Stimulated activated CD4-positive, alpha-beta T cell treated with anti-CD3 and anti-CD28 coated beads, TNF-alpha, amount 100 ng/mL, for 4 hours (primary cell): Measurements from ENCODE around the gene AKAP17A.
"Not testable (repeated sequence)": the region's sequence is repeated elsewhere in the genome, so short reads cannot be mapped to it uniquely, and the experiment has no call there.

Source experiments
- DNase-seq, 3 experiments: peaks; one replicate each; pipeline ENCODE4 v3.0.0-alpha.2; 2020; ENCODE audit warnings: low read depth in 3 of 3

Gene AKAP17A, protein sequence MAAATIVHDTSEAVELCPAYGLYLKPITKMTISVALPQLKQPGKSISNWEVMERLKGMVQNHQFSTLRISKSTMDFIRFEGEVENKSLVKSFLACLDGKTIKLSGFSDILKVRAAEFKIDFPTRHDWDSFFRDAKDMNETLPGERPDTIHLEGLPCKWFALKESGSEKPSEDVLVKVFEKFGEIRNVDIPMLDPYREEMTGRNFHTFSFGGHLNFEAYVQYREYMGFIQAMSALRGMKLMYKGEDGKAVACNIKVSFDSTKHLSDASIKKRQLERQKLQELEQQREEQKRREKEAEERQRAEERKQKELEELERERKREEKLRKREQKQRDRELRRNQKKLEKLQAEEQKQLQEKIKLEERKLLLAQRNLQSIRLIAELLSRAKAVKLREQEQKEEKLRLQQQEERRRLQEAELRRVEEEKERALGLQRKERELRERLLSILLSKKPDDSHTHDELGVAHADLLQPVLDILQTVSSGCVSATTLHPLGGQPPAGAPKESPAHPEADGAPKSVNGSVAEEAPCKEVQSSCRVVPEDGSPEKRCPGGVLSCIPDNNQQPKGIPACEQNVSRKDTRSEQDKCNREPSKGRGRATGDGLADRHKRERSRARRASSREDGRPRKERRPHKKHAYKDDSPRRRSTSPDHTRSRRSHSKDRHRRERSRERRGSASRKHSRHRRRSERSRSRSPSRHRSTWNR

DNA sequence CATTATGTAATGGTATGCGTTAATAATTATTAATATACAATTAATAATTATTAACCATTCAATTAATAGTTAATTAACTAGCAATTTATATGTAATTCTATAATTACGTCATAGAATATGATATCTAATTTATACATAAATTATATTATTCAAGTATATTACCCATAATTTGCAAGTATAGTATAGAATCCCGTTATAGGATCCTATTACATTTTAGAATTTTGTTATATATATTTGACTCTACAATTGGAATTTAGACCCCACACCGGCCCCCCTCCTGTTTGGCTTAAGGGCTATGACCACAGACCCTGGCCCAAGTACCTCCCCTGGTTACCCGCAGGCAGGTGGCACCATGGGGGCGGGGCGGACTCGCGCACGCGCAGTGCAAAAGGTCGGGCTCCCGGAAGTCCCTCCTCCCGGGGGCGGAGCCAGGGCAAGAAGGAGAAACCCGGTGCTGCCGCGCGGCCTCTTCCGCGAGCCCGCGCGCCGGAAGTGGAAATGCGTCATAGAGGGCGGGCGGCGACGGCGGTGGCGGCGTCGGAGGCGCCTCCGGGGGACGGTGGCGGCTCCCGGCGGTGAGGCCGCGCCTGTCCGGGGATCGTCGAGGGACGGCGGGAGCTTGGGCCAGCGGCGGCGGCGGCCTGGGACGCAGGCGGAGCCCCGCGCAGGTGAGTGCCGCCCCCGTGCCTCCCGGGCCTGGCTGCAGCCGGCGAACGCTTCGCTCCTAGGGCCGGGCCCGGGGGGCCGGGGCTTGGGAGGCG is at the start of gene AKAP17A:
Gene AKAP17A, plus strand, starts transcription at position 503 of the 761 bp plus-strand sequence. CDS start 1,859 bp downstream, outside the sequence.
- peak; percentile 97 to 99 (median 98) for DNase-seq

DNA sequence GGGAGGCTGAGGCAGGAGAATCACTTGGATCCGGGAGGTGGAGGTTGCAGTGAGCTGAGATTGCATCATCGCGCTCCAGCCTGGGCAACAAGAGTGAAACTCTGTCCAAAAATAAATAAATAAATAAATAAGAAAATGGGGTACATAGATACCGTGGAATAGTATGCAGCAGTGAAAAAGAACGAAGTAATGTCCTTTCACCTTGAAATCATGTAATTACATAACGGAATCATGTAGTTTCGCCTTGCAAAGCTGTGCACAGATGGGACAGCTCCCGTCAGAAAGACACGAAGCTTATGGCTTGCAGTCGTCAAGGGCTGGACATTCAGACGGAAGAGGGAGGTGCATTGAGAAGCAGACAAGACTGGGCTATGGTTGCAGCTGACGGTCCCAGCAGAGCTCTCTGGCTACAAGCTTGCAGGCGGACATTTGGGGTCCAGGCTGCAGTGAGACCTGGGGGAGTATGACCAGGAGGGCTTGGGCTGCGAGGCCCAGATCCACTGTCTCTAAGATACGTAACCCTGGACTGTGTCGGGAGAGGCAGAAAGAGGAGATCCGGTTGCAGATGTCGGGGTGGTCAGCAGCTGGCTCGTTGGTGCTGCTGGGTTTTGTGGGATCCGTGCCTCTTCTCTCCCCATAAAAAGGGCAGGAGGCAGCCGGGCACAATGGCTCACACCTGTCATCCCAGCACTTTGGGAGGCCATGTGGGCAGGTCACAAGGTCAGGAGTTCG is 48.2 kb upstream of the AKAP17A start:
- no peak for DNase-seq

DNA sequence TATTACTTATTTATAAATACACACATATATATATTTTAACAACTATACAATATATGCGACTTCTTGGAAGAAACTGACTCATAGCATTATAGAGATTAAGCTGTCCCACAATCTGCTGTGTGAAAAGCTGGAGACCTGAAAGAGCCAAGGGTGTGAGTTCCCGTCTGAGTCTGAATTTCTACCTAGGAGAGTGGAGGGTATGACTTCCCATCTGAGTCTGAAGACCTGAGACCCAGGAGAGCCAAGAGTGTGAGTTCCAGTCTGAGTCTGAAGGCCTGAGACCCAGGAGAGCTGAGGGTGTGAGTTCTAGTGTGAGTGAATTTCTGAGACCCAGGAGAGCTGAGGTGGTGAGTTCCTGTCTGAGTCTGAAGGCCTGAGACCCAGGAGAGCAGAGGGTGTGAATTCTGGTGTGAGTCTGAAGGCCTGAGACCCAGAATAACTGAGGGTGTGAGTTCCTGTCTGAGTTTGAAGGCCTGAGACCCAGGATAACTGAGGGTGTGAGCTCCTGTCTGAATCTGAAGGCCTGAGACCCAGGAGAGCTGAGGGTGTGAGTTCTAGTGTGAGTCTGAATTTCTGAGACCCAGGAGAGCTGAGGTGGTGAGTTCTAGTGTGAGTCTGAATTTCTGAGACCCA is 45.5 kb upstream of the AKAP17A start:
- DNase-seq = no peak

DNA sequence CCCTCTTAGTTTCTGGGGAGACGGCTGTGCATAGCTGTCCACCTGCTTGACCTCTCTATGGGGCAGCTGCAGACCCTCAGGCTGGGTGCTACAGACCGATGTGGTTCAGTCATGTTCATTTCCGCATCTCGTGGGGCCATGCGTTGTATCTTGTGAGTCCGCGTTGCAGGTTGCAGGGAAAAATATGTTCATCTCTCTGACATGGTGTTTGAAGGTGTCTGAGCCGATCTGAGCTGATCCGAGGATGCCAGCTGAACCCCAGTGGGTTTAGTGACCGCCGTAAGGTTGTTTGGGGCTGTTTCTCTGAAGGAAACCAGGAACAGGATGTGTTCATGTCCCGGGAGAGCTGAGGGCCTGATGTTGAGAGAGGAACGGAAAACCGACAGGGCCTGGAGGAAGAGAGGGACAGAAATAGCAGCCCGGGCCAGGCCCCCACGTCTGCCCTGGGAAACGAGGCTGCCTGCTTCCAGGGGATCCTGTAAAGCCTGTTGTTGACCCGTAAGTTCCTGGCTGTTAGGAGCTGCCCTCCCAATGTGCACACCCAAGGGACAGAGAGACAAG is 44.6 kb upstream of the AKAP17A start:
- no peak for DNase-seq

DNA sequence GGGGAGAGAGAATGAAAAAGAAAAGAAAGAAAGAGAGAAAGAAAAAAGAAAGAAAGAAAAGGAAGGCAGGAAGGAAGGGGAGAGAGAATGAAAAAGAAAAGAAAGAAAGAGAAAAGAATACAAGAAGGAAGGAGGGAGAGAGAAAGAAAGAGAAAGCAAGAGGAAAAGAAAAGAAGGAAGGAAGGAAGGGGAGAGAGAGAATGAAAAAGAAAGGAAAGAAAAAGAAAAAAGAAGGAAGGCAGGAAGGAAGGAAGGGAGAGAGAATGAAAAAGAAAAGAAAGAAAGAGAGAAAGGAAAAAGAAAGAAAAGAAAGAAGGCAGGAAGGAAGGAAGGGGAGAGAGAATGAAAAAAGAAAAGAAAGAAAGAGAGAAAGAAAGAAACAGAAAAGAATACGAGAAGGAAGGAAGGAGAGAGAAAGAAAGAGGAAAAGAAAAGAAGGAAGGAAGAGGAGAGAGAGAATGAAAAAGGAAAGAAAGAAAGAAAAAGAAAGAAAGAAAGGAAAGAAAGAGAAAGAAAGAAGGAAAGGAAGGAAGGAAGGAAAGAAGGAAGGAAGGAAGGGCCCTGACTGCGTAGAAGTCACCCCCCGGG is 39.4 kb upstream of the AKAP17A start:
- no peak for DNase-seq

DNA sequence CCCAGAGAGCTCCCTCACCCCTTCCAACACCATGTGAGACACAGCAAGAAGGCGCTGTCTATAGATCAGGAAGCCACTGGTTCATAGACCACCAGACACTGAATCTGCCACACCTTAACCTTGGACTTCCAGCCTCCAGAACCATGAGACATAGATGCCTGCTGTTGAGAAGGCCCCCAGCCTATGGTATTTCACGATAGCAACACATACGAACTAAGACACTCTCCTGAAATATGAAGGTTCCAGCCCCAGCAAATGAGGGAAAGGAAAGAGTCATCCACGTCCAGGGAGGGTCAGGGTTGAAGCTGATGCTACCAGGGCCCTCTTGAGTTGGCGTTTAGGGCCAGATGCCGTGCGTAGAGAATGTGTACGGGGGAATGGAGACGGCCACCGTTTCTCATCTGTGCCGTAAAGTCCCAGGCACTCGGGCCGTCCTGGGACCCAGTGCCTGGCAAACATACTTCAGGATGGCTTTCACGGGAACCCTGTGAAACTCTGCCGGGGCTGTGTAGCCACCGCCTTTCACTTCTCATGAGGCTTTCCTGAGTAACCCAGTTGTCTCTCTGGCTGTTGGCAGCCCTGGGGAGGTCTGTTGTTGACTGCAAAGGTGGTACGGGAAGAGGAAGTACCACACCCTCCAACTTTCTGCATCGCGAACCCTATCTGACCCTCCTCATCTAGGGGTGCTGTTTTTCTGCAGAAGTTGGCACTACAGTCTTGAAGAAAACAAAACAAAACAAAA is 36.8 kb upstream of the AKAP17A start:
- no peak for DNase-seq

DNA sequence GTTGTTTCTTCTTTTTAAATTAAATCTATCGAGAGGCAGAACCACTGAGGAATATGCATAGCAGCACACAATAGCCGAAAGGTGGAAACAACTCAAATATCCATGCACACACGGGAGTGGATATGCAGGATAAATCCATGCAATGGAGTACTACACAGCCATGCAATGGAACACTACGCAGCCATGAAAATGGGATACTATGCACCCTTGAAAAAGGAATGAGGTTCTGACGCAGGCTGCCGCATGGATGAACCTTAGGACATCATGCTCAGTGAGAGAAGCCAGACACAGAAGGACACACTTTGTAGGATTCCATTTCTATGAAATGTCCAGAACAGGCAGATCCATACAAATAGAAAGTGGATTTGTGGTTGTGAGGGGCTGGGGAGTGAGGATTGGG is 36.0 kb upstream of the AKAP17A start:
- no peak for DNase-seq

DNA sequence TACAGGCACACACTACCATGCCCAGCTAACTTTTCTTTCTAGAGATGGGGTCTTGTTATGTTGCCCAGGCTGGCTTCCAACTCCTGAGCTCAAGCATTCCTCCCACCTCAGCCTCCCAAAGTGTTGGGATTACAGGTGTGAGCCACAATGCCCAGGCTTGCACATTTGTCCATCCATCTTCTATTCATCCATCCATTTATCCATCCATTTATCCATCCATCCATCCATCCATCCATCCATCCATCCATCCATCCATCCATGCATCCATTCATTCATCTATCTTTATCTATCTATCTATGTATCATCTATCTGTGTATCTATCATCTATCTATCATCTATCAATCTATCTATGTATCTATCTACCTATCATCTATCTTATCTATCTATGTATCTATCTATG is 34.0 kb upstream of the AKAP17A start:
- DNase-seq = not testable (repeated sequence)

DNA sequence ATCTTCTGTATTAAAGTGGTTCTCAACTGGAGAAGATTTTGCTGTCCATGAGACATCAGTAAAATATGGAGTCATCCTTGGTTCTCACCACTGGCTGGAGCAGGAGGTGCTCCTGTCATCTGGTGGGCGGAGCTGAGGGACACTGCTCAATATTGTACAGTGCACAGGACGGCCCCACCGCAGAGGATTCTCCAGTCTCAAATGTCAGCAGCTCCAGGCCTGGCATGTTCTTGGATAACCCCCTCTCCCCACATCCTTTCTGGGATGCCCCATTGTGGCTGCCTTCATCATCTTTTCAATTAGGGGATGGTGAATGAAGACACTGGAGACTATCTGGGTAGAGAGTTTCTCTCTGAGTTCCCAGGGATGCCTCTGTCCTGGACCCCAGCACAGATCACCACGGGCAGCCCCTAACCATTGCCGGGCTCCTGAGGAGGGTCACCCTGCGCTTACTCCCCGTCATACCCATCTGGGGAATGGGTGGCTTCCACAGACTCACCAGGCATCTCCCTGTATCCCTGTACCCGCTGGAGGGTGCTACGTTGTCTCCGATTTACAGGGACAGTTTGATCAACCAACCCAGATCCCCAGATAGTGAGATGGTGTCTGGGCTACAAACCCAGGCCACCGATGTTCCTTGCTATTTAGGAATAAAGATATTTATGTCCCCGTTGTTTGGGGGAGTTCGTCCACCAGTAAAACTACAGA is 32.5 kb upstream of the AKAP17A start:
- no peak for DNase-seq

DNA sequence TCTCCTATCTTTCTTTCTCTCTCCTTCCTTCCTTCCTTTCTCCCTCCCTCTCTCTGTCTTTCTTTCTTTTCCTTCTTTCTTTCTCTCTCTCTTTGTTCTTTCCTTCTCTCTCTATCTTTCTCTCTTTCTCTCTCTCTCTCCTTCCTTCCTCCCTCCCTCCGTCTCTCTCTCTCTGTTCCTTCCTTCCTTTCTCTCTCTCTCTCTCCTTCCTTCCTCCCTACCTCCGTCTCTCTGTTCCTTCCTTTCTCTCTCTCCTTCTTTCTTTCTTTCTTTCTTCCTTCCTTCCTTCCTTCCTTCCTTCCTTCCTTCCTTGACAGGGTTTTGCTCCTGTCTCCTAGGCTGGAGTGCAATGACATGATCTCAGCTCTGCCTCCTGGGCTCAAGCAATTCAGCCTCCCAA is 30.2 kb upstream of the AKAP17A start:
- DNase-seq = no peak

DNA sequence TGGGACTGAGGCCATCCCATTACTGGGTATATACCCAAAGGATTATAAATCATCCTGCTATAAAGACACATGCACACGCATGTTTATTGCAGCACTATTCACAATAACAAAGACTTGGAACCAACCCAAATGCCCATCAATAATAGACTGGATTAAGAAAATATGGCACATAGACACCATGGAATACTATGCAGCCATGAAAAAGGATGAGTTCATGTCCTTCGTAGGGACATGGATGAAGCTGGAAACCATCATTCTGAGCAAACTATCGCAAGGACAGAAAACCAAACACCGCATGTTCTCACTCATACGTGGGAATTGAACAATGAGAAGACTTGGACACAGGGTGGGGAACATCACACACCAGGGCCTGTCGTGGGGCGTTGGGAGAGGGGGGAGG is 27.3 kb upstream of the AKAP17A start:
- DNase-seq = not testable (repeated sequence)

DNA sequence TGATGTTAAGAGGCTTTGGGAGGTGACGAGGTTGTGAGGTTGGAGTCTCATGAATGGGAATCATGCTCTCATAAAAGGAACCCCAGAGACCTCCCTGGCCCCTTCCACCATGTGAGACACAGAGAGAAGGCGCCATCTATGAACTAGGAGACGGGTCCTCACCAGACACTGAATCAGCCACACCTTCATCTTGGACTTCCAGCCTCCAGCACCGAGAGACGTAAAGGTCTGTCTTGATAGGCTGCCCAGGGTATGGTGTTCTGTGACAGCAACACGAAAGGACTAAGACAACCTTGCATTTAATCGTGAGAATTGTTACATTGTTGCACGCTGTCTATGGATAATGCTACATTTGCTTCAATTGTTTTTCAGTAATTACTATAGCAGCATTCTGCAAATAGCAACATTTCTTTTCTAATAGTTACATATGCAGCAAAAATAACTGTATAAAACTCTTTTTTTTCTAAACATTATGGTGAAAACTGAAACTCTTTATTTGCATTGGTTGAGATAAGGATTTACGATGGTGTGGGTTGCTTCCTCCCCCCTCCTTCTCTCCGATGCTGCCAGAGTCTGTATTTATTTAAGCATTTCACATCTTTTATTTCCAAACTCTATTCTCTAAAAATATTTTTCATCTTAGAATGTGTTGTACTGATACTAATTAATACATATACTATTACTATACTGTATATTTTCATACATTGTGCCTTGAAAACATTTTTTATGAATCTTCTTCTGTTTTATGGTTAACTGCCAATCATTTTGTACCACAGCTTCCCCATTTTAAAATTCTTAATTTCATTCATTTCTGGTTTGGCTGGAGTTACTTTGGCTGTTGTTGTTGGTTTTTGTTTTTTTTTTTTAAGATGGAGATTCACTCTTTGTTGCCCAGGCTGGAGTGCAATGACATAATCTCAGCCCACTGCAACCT is 26.4 kb upstream of the AKAP17A start:
- no peak for DNase-seq

DNA sequence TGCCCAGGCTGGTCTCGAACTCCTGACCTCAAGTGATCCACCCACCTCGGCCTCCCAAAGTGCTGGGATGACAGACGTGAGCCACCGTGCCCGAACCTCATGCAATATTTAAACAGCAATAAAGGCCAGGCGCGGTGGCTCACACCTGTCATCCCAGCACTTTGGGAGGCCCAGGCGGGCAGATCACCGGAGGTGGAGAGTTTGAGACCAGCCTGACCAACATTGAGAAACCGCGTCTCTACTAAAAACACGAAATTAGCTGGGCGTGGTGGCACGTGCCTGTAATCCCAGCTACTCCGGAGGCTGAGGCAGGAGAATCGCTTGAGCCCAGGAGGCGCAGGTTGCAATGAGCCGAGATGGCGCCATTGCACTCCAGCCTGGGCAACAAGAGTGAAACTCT is 17.2 kb upstream of the AKAP17A start:
- not testable (repeated sequence) for DNase-seq

DNA sequence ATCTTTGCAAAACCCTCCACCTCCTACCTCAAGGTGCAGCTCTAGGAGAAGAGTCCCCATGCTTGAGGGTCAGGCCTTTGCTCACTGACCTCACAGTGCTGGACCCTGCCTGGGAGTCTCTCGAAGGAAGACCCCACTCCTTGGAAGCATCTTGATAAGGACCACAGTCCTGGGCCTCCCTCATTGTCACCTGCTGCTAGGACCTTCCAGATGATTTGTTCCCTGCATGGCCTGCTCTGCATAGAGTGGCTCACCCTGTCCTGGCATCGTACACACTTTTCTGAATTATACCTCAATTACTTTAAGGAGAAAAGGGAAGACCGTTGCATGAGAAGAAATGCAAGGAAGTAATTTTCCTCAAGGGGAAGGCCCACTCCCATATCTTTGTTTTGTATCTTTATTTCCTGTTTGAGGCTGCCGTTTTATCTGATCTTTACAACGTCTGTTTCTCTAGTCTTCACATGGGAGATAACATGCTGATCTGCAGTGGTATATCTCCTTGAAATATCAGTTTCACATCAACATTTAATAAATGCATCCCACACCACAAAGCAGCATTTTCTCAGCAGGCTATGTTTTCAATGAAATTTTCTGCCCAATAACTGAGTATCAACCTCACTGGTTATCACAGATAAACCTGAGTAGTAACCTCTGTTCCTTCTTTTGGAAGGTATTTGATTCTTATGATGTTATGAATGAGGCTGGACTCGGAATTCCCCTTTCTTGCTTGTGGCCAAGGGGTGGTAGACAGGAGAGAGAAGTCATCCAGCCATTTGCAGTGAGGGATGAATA is 15.0 kb upstream of the AKAP17A start:
- DNase-seq = no peak

DNA sequence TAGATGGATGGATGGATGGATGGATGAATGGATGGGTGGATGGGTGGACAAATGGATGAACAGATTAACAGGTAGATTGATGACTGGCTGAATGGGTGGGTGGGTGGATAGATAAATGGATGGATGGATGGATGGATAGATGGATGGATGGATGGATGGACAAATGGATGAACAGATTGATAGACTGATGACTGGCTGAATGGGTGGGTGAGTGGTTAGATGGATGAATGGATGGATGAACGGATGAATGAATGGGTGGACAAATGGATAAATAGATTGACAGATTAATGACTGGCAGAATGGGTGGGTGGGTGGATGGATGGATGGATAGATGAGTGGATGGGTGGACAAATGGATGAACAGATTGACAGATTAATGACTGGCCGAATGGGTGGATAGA is 13.6 kb upstream of the AKAP17A start:
- no peak for DNase-seq

DNA sequence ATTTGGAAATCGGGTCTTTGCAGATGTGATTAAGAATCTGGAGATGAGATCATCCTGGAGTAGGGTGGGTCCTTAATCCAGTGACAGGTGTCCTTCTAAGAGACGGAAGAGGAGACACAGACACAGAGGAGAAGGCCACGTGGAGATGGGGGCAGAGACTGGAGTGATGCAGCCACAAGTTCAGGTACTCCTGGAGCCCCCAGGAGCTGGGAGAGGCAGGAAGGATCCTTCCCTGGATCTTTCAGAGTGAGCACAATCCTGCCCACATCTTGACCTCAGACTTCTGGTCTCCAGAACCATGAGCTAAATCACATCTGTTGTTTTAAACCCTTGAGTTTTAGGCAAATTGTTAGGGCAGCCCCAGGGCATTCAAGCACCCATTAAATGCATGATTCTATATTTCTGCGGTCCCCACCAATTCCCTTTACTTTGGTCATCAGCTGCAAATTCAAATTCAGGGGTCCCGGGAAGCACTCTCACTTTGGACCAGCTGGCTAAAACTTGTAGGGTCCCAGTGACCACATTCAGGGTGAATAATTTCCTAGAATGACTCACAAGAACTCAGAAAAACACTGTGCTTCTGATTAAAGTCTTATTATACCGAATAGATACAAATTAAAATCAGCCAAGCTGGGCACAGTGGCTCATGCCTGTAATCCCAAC is 12.8 kb upstream of the AKAP17A start:
- no peak for DNase-seq

DNA sequence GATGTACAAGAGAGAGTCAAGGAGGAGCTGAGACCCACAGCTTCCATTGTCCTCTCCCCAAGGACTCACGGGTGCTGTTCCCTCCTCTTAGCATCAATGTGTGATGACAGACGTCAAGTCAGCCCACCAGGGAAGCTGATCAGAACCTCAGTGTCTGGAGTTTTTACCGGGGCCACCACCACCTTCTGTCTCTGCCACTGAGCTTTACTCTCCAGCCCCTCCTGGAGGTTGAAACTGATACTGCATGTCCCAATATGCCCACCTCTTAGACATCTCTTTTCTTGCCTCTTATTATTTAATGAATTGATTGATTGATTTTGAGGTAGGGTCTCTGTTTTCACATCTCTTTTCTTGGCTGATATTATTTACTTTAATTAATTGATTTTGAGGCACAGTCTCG is 10.3 kb upstream of the AKAP17A start:
- DNase-seq = peak; percentile 35 to 55 (median 43)
